ENCODE measurements around the gene COG5.
A peak's percentile ranks its signal among the peaks of the same experiment; 100 is the strongest.
"Not testable (repeated sequence)": the region's sequence is repeated elsewhere in the genome, so short reads cannot be mapped to it uniquely, and the experiment has no call there.

The COG5 gene

GRCh38 chr7:107581387-107582013 lies 17.8 kb upstream of the COG5 start:
- peak overlapping the region; percentile 82 for H3K4me3 ChIP-seq (ENCODE audit: low read depth, low read length)
- DNase-seq (ENCODE audit: low read depth) = no peak

GRCh38 chr7:107580716-107581383 lies 17.1 kb upstream of the COG5 start:
- DNase-seq (ENCODE audit: low read depth) = no peak
- H3K4me3 ChIP-seq (ENCODE audit: low read depth, low read length) = peak overlapping the region; percentile 82

- peak within 1 kb of the TSS; percentile 82 for H3K4me3 ChIP-seq (ENCODE audit: low read depth, low read length)
- no peak for DNase-seq (ENCODE audit: low read depth)
These were observed 16.4 kb upstream of the COG5 start, which contains the start of gene BCAP29 for GRCh38 chr7:107579885-107580715. BCAP29 (plus strand) TSS chr7:107580246; CDS start chr7:107580773, 527 bp downstream.

- no peak for DNase-seq (ENCODE audit: low read depth)
- peak overlapping the region; percentile 82 for H3K4me3 ChIP-seq (ENCODE audit: low read depth, low read length)
These were observed 15.8 kb upstream of the COG5 start for GRCh38 chr7:107579554-107579884.

DNA sequence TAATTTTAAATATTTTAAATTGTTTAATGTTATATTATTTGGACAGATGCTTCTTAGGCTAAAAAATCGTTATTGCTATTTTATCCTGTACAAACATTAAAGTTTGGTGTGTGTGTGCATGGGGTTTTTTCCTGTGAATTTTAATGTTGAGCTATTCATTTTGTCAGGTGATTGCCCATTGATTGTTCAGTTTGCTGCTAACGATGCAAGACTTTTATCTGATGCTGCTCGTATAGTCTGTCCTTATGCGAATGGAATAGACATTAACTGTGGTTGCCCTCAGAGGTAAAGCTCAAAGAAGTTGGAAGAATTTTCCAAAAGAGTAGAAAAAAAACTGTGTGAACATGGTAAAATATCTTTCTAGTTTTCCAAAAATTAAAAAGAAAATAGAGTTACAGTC lies 9.8 kb upstream of the COG5 start:
- no peak overlapping the region for H3K4me3 ChIP-seq (ENCODE audit: low read depth, low read length)
- DNase-seq (ENCODE audit: low read depth) = no peak

GRCh38 chr7:107570298-107570697 lies 6.6 kb upstream of the COG5 start:
- DNase-seq (ENCODE audit: low read depth) = no peak
- no peak overlapping the region for H3K4me3 ChIP-seq (ENCODE audit: low read depth, low read length)

DNA sequence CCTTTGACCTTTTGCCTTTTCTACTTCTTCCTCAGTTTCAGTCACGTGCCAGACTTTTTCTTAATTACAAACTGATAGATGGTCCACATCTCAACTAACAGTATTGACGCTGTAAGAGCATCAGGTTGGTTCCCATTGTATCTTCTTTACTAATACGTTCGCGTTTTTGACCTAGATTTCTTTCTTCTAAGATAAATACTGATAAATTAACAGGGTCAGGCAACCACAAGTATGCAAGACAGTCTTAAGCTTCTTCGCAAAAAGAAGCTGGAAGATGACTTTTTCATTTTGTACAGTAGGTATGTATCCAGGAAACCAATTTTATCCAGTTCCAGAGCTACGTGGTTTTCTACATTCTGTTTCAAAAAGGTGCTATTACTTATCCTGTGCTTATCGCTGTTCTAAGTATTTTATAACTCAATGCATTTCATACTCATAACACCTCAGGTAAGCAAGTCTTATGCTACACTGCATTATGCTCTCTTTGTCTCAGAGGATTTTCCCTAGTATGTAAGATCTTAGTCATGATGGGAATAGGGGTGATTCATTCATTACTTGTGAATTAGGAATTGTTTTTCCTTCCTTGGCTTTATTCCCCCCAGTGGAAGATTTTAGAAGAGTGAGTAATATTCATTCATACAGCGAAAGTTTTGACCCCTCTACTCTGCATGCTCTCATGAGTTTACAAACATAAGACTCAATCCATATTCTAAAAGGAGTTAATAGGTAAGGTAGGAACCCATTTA lies 1.0 kb upstream of the COG5 start:
- H3K4me3 ChIP-seq (ENCODE audit: low read depth, low read length) = peak overlapping the region; percentile 96
- peak; percentile 54 for DNase-seq (ENCODE audit: low read depth)

DNA sequence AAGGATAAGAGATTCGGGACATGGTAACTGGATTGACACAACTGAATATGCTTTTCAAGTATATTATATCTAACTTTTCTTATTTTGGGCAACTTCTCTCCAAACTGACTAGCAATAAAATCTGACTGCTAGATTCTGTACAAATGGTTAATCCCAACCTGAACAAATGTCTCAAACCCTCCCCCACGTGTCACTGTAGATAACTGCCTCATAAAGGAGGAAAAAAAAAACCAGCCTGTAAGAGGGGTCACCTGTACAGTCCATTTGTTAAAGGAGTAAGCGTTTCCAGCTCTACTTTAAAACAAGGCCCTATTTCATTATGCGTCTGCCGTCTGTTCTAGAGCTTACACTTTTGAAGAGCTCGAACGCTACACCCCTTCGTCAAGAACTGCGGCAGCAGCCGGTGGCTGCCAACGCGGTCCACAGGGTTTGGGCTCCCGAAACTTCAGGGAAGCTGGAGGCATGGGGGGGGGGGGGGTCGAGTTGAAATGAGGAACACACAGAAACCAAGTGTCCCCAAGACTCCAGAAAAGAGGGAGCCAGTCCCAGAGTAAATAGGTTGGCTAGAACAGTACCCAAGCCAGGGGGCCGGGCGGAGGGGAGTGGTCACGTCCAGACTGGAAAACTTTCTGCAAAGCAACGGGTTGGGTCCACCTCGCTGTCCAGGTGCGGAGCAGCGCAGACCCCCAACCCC lies 492 bp downstream of the COG5 start:
- no peak for DNase-seq (ENCODE audit: low read depth)
- peak overlapping the region; percentile 96 for H3K4me3 ChIP-seq (ENCODE audit: low read depth, low read length)

GRCh38 chr7:107560898-107561516 lies 2.7 kb downstream of the COG5 start:
- no peak for DNase-seq (ENCODE audit: low read depth)
- no peak overlapping the region for H3K4me3 ChIP-seq (ENCODE audit: low read depth, low read length)

- DNase-seq (ENCODE audit: low read depth) = no peak
- H3K4me3 ChIP-seq (ENCODE audit: low read depth, low read length) = no peak overlapping the region
These were observed 3.9 kb downstream of the COG5 start for GRCh38 chr7:107559864-107560263.

DNA sequence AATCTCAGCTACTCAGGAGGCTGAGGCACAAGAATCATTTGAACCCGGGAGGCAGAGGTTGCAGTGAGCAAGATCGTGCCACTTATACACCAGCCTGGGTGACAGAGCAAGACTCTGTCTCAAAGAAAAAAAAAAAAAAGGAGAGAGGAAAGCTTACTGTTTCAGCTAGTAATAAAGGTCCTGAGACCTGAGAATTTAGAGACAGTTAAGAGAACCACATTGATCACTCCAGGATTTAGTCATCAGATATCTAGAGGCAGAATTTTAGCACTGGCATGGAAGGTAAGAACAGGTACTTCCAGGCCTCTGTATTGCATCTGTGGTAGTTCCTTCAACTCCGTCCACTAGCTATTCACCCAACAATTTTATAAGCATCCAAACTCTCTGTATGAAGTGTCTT lies 7.8 kb downstream of the COG5 start:
- no peak for DNase-seq (ENCODE audit: low read depth)
- H3K4me3 ChIP-seq (ENCODE audit: low read depth, low read length) = no peak overlapping the region

DNA sequence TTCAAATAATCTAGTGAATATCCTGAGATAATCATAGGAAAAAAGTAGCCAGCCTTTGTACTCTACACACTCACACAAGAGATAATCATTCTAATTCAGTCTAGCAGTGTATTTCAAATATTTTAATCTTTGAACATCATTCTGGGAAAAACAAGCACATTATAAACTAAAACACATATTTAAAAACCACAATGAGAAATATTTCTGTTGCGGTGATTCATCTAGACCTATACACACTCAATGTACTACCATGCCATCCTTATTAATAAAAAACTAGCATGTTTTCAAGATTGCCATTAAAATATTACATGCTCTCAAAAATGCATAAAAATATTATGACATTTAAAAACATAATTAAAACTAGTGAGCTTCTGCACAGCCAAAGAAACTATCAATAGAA lies 11.8 kb downstream of the COG5 start:
- DNase-seq (ENCODE audit: low read depth) = no peak

DNA sequence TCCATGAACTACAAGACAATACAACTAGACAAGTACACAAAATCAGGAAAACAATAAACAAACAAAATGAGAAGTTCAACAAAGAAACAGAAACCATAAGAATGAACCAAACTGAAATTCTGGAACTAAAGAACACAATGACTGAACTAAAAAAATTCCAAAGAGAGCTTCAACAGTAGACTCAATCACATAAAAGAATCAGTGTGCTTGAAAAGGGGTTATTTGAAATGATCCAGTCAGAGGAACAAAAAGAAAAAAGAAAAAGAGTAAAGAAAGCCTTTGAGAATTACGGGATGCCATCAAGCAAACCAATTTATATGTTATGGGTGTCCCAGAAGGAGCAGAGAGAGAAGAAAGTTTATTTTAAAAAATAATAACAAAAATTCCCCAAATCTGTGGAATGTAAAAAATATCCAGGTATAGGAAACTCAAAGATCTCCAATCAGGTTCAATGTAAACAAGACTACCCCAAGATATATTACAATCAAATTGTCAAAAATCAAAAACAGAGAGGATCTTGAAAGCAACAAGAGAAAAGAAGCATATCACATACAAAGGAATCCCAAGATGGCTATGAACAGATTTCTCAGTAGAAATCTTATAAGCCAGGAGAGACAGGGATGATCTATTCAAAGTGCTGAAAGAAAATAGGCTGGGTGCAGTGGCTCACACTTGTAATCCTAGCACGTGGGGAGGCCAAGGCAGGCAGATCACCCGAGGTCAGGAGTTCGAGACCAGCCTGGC lies 18.7 kb downstream of the COG5 start:
- no peak for DNase-seq (ENCODE audit: low read depth)
- H3K4me3 ChIP-seq (ENCODE audit: low read depth, low read length) = no peak overlapping the region

More for the DNA sequence above, 11.8 kb downstream of the COG5 start:
- H3K4me3 ChIP-seq (ENCODE audit: low read depth, low read length) = no peak overlapping the region

DNA sequence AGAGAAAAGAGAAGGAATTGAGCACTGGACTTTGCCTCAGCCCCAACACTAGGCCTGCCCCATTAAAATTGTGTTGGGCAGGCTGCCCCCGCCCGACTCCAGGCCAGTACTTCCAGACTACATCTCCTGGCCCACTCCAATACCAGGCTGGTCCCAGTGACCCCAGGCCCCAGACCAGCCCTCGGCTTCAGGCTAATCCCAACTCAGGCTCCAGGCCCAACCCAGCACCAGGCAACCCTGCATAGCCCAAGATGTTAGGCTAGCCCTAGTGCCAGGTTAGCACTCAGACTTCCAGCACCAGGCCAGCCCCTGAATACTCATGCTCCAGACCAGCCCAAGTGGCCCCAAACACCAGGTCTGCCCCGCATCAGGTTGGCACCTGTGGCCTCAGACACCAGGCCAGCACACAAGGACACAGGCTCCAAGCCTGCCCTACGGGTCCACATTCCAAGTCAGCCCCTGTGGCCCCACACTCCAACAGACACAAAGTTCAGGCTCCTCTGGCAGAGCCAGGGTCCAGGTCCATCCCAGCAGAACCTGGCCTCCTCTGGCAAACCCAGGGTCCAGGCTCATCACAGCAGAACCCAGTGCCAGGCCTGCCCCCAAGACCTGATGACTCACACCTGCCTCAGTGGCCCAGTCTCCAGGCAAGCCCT lies 20.3 kb downstream of the COG5 start:
- H3K4me3 ChIP-seq (ENCODE audit: low read depth, low read length) = no peak overlapping the region
- DNase-seq (ENCODE audit: low read depth) = no peak

DNA sequence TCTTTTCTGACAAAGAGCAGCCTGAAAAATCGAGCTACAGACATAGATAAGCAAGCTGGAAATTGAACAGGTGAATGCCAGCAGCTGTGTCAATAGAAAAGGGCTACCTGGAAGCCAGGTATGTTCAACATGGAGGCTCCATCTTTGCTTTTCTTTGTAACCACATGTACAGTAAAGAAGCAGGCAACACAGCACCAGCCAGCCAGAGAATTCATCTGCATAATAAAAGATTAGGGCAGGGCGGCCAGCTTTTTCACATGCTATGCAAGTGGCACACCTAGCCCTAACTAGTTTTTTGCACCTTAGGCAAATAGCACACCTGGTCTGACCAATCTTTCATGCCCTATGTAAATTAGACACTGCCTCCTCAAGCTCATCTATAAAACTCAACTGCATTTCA lies 25.7 kb downstream of the COG5 start:
- DNase-seq (ENCODE audit: low read depth) = no peak
- no peak overlapping the region for H3K4me3 ChIP-seq (ENCODE audit: low read depth, low read length)

DNA sequence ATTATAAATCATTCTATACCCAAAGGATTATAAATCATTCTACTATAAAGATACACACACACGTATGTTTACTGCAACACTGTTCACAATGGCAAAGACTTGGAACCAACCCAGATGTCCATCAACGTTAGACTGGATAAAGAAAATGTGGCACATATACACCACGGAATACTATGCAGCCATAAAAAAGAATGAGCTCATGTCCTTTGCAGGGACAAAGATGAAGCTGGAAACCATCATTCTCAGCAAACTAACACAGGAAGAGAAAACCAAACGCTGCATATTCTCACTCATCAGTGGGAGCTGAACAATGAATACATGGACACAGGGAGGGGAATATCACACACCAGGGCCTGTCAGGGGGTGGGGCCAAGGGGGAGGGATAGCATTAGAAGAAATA lies 26.5 kb downstream of the COG5 start:
- H3K4me3 ChIP-seq (ENCODE audit: low read depth, low read length); DNase-seq (ENCODE audit: low read depth): not testable (repeated sequence)

DNA sequence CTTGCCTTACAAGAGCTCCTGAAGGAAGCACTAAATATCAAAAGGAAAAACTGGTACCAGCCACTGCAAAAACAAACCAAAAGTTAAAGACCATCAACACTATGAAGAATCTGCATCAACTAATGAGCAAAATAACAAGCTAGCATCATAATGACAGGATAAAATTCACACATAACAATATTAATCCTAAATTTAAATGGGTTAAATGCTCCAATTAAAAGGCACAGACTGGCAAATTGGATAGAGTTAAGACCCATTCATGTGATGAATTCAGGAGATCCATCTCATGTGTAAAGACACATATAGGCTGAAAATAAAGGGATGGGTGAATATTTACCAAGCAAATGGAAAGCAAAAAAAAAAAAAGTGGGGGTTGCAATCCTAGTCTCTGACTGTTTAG lies 29.6 kb downstream of the COG5 start:
- no peak overlapping the region for H3K4me3 ChIP-seq (ENCODE audit: low read depth, low read length)
- DNase-seq (ENCODE audit: low read depth) = no peak

- no peak overlapping the region for H3K4me3 ChIP-seq (ENCODE audit: low read depth, low read length)
- DNase-seq (ENCODE audit: low read depth) = no peak
These were observed 33.0 kb downstream of the COG5 start for GRCh38 chr7:107530751-107531150.

Measured in skeletal muscle cell (primary cell).